Uterus (tissue), 4 donors: ENCODE results near the gene CARD14. TPM values are rescaled to one million over a fixed set of nuclear protein-coding genes. Genes with fewer than 3 reads are reported as not detected.

ENCODE experiments used
- DNase-seq, 2 donors: peaks; one replicate each; pipeline ENCODE4 v3.0.0-alpha.2; 2019 to 2020
- H3K27ac ChIP-seq, 2 donors: fragments of 200-600 bp; sonication (generic); 1 replicate in 1 of 2; 2 replicates in 1 of 2; pipeline ENCODE4 v1.5.1; 2016 to 2018
- H3K27me3 ChIP-seq, 2 donors: fragments of 200-600 bp; sonication (generic); one replicate each; pipeline ENCODE4 v1.5.1; 2018 to 2019; ENCODE audit warnings: control low read depth in 1 of 2
- H3K36me3 ChIP-seq, 2 donors: fragments of 200-600 bp; sonication (generic); one replicate each; pipeline ENCODE4 v1.5.1; 2019; ENCODE audit warnings: control low read depth in 1 of 2
- H3K4me1 ChIP-seq, 2 donors: fragments of 200-600 bp; sonication (generic); one replicate each; pipeline ENCODE4 v1.5.1; 2018 to 2019; ENCODE audit warnings: control low read depth in 1 of 2
- H3K4me3 ChIP-seq, 2 donors: fragments of 200-600 bp; sonication (generic); 1 replicate in 1 of 2; 2 replicates in 1 of 2; pipeline ENCODE4 v1.5.1; 2018 to 2019; ENCODE audit warnings: mild to moderate bottlenecking in 1 of 2
- H3K9me3 ChIP-seq, 2 donors: fragments of 200-600 bp; sonication (generic); one replicate each; pipeline ENCODE4 v1.5.1; 2019; ENCODE audit warnings: control low read depth in 1 of 2
- CTCF ChIP-seq, 4 experiments: fragments of 200-600 bp in 2 of 4; fragments of 450-650 bp in 2 of 4; sonication (generic) in 2 of 4; IDR thresholded peaks; one replicate each; pipeline ENCODE4 v1.5.1; 2016 to 2019; ENCODE audit warnings: antibody characterized with exemption in 4 of 4, mild to moderate bottlenecking in 2 of 4, moderate library complexity in 1 of 4
- POLR2A ChIP-seq, 2 donors: fragments of 450-650 bp; IDR thresholded peaks; one replicate each; pipeline ENCODE4 v1.6.1; 2016; ENCODE audit warnings: antibody characterized with exemption in 2 of 2, mild to moderate bottlenecking in 1 of 2, moderate library complexity in 1 of 2
- intact Hi-C: fragments of 100-400 bp; cut with DNase I; formaldehyde crosslinking; loops from one replicate; pipeline ENCODE4 v1.15.1; 2023; ENCODE audit warnings: low total_unique reads
- total RNA-seq, 4 donors: library from RNA; depleted of rRNA in 3 of 4; stranded (reverse); fragments of >200 nt in 3 of 4; gene quantifications; one replicate each; pipeline versions ENCODE4 v1.1.0 to v1.2.4, GENCODE V29; 2014 to 2023
- donor health status: DM: yes; HTN: yes; CAD: no.

Gene CARD14
- total RNA-seq, 4 donors from 2014 or later: 0.43 to 1.4 TPM; not detected in 2

GRCh38 chr17:80217703-80218362 is 48.0 kb downstream of the CARD14 start:
- H3K27ac ChIP-seq: no peak overlapping the region
- H3K36me3 ChIP-seq: no peaks in the 10 kb centered on the region
- intact Hi-C loops: no loop called here
- no peaks in the 10 kb centered on the region for H3K9me3 ChIP-seq
- TF ChIP-seq POLR2A (IDR thresholded peaks at IDR 0.05) (no peak), CTCF (IDR thresholded peaks at IDR 0.05) (no peak)
- no peaks in the 10 kb centered on the region for H3K27me3 ChIP-seq
- peaks cover 0 to 6% of the 10 kb centered on the region in 2 donors for H3K4me1 ChIP-seq
- no peak for DNase-seq
- no peak overlapping the region for H3K4me3 ChIP-seq

GRCh38 chr17:80218391-80218790 is 48.6 kb downstream of the CARD14 start:
- Histone ChIP-seq H3K27ac (no peak overlapping the region), H3K4me1 (peaks cover 0 to 6% of the 10 kb centered on the region in 2 donors), H3K27me3 (no peaks in the 10 kb centered on the region), H3K9me3 (no peaks in the 10 kb centered on the region), H3K4me3 (no peak overlapping the region), H3K36me3 (no peaks in the 10 kb centered on the region)
- TF ChIP-seq CTCF (IDR thresholded peaks at IDR 0.05) (no peak), POLR2A (IDR thresholded peaks at IDR 0.05) (no peak)
- intact Hi-C loops: no loop called here
- no peak for DNase-seq

GRCh38 chr17:80219013-80219762 is 49.4 kb downstream of the CARD14 start:
- TF ChIP-seq POLR2A (IDR thresholded peaks at IDR 0.05) (no peak), CTCF (IDR thresholded peaks at IDR 0.05) (no peak)
- Histone ChIP-seq H3K27ac (peak overlapping the region; percentile 84 to 86), H3K4me3 (peak overlapping the region; percentile 83 to 99), H3K9me3 (no peaks in the 10 kb centered on the region), H3K27me3 (no peaks in the 10 kb centered on the region), H3K36me3 (no peaks in the 10 kb centered on the region), H3K4me1 (peaks cover 0 to 6% of the 10 kb centered on the region in 2 donors)
- intact Hi-C loops: no loop called here
- peak; percentile 55 to 65 for DNase-seq

- H3K4me3 ChIP-seq: peak overlapping the region; percentile 83 to 99
- H3K9me3 ChIP-seq: no peaks in the 10 kb centered on the region
- DNase-seq: no peak
- peak overlapping the region; percentile 84 to 86 for H3K27ac ChIP-seq
- TF ChIP-seq CTCF (IDR thresholded peaks at IDR 0.05): no peak
- intact Hi-C loops: no loop called here
- no peaks in the 10 kb centered on the region for H3K36me3 ChIP-seq
- peaks cover 0 to 6% of the 10 kb centered on the region in 2 donors for H3K4me1 ChIP-seq
- H3K27me3 ChIP-seq: no peaks in the 10 kb centered on the region
Measured at GRCh38 chr17:80219763-80220053, 49.9 kb downstream of the CARD14 start.

- Histone ChIP-seq H3K9me3 (no peaks in the 10 kb centered on the region), H3K4me3 (peak within 1 kb of the TSS; percentile 83 to 99), H3K36me3 (no peaks in the 10 kb centered on the region), H3K27me3 (no peaks in the 10 kb centered on the region), H3K27ac (peak within 1 kb of the TSS; percentile 84 to 86), H3K4me1 (peaks cover 0 to 6% of the 10 kb centered on the region in 2 donors)
- intact Hi-C loops: no loop called here
- TF ChIP-seq POLR2A (IDR thresholded peaks at IDR 0.05): peak in 1 of 2 donors; percentile 47
- TF ChIP-seq CTCF (IDR thresholded peaks at IDR 0.05): no peak
- DNase-seq: peak; percentile 77 to 78
Measured at GRCh38 chr17:80220054-80220735, 50.4 kb downstream of the CARD14 start, which contains the start of the genes SGSH and SLC26A11. SGSH (minus strand) TSS chr17:80220333; CDS start chr17:80220313, 20 bp downstream. SLC26A11 (plus strand) TSS chr17:80220427; CDS start chr17:80221561, 1,134 bp downstream.
